IPS-NIHi11 (cell line): ENCODE results near the gene GPR135.
A peak's percentile ranks its signal among the peaks of the same experiment; 100 is the strongest.

ENCODE experiments used
- DNase-seq: peaks from one replicate; pipeline ENCODE4 v3.0.0; 2012; ENCODE audit warnings: mixed read lengths, low spot score

The GPR135 gene

GRCh38 chr14:59465316-59466135, at the start of gene GPR135:
TSS of gene GPR135 (minus strand) at chr14:59465380. CDS start at chr14:59465226, 154 bp downstream.
- DNase-seq = no peak

- DNase-seq = peak; percentile 78
These were observed 46.9 kb upstream of the GPR135 start for GRCh38 chr14:59511916-59512575.

GRCh38 chr14:59510966-59511365, 45.8 kb upstream of the GPR135 start:
- no peak for DNase-seq

GRCh38 chr14:59510001-59510400, 44.8 kb upstream of the GPR135 start:
- no peak for DNase-seq

GRCh38 chr14:59509101-59509500, 43.9 kb upstream of the GPR135 start:
- no peak for DNase-seq

- no peak for DNase-seq
These were observed 42.5 kb upstream of the GPR135 start for GRCh38 chr14:59507752-59508103.

- DNase-seq = peak; percentile 74
These were observed 42.0 kb upstream of the GPR135 start for GRCh38 chr14:59507063-59507751.

- no peak for DNase-seq
These were observed 38.1 kb upstream of the GPR135 start for GRCh38 chr14:59503256-59503655.

- no peak for DNase-seq
These were observed 35.6 kb upstream of the GPR135 start for GRCh38 chr14:59500732-59501131.

GRCh38 chr14:59492384-59492783, 27.2 kb upstream of the GPR135 start:
- DNase-seq = no peak

GRCh38 chr14:59490756-59491155, 25.6 kb upstream of the GPR135 start:
- DNase-seq = no peak

- DNase-seq = no peak
These were observed 19.5 kb upstream of the GPR135 start for GRCh38 chr14:59484639-59485175.

GRCh38 chr14:59483819-59484638, 18.8 kb upstream of the GPR135 start, which contains the start of the genes JKAMP and L3HYPDH:
TSS of gene JKAMP (plus strand) at chr14:59484517. CDS start at chr14:59484590, 73 bp downstream.
TSS of gene L3HYPDH (minus strand) at chr14:59484408. CDS start at chr14:59484316, 92 bp downstream.
- DNase-seq = peak; percentile 92

GRCh38 chr14:59483363-59483762, 18.2 kb upstream of the GPR135 start:
- no peak for DNase-seq

- no peak for DNase-seq
These were observed 17.6 kb upstream of the GPR135 start for GRCh38 chr14:59482541-59483331.

GRCh38 chr14:59481871-59482540, 16.8 kb upstream of the GPR135 start:
- no peak for DNase-seq

GRCh38 chr14:59481407-59481806, 16.2 kb upstream of the GPR135 start:
- DNase-seq = no peak

- no peak for DNase-seq
These were observed 15.0 kb upstream of the GPR135 start for GRCh38 chr14:59480166-59480565.

- DNase-seq = no peak
These were observed 13.4 kb upstream of the GPR135 start for GRCh38 chr14:59478540-59478939.

GRCh38 chr14:59475709-59476108, 10.5 kb upstream of the GPR135 start:
- no peak for DNase-seq
